ENCODE measurements around the gene MANEAL.
A peak's percentile ranks its signal among the peaks of the same experiment; 100 is the strongest.

Gene MANEAL

DNA sequence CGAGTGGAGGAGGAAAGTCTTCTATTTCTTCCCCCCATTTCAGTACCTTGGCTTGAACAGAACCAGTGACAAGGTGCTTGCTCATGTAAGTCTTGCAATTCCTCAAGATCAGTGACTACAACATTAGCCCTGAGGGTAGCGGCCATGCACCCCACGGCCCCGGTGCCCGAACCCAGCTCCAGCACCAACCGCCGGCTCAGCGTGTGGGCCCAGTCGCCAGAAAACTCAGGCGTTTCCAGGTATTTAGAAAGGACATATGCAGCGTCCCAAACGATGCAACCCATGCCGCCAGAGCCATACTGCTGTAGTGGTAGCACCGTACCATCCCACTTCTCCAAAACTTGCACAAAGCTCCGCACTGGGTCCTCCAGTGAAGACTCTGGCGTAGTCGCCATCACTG lies 11.2 kb upstream of the MANEAL start:
- DNase-seq: no peak

- DNase-seq: no peak
These were observed 532 bp upstream of the MANEAL start for GRCh38 chr1:37792943-37793686.

DNA sequence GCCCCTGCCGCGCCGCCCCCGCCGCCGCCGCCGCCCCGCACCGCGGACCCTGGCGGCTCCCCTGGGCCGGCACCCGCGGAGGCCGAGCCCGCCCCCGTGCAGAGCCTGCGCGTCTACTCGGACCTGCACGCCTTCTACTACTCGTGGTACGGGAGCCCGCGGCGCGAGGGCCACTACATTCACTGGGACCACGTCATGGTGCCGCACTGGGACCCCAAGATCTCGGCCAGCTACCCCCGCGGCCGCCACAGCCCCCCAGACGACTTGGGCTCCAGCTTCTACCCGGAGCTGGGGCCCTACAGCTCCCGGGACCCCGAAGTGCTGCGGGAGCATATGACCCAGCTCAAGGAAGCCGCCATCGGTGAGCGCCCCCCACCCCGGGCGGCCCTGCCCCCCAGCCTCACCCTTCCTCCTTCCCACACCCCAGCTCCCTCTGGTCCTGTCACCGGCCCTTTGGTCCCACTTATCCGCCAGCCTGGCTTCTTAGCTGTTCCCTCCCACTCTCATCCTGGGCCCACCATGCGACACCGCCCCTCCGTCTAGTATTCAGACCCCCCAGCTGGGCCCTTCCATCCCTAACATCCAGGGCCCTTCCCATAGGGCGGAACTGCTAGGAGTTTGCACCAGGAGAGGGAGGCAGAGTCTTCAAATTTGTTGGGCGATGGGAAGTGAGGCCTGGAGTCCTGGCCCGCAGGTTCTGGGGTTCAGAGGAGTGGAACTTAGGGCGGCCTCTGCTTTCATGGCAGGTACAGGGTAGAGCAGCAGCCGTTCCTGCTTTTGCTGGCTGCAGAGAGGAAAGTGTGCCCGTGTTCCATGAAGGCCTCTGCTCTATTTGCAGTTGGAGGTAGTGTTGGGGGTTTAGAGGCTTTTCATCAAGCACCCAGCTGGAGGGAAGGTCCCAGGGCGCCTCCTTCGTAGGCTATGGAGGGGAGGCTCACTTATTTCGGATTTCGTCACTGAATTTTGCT lies 1.0 kb downstream of the MANEAL start:
- no peak for DNase-seq

DNA sequence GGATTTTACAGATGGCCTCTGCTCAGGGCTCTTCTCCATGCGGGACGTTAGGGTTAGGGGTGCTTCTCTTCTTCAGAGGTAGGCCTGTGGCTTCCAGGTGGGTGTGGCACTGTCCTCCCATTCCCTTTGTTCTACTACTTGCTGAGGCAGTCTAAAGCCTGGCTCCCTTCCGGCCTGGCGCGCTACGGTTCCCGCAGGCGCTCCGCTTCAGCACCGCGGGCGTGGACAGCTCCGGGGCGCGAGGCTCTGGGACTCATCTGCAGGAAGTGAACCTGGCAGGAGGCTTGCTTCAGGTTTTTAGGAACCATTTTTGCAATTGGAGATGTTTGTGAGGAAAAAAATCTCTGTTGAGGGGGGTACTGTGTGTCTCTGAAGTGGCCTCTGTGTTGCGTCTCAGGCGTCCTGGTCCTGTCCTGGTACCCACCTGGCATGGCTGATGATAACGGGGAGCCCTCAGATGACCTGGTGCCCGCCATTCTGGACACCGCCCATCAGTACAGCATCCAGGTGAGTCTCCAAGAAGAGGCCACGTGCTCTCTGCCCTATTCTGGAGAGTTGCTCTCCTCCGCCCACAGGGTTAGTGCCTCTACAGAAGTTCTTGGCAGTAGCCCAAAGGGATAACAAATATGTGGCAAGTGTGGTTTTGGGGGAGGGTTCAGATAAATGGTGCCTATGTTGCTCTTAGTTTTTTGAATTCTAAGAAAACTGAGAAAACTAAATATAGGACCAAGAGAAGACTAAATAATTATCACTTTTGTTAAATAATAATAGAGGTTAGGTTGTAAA lies 1.9 kb downstream of the MANEAL start:
- no peak for DNase-seq

- no peak for DNase-seq
These were observed 4.2 kb downstream of the MANEAL start for GRCh38 chr1:37797750-37798345.

- no peak for DNase-seq
These were observed 8.8 kb downstream of the MANEAL start for GRCh38 chr1:37802439-37802838.

GRCh38 chr1:37807220-37807554 lies 13.5 kb downstream of the MANEAL start:
- no peak for DNase-seq

- DNase-seq: peak; percentile 96
These were observed 14.1 kb downstream of the MANEAL start, which contains the start of the genes C1orf122 and YRDC for GRCh38 chr1:37807555-37808368. Gene C1orf122, plus strand, starts transcription at chr1:37807790. Its CDS starts 615 bp downstream, at chr1:37808405. Gene YRDC, minus strand, starts transcription at chr1:37808208. Its CDS starts 28 bp downstream, at chr1:37808180.

DNA sequence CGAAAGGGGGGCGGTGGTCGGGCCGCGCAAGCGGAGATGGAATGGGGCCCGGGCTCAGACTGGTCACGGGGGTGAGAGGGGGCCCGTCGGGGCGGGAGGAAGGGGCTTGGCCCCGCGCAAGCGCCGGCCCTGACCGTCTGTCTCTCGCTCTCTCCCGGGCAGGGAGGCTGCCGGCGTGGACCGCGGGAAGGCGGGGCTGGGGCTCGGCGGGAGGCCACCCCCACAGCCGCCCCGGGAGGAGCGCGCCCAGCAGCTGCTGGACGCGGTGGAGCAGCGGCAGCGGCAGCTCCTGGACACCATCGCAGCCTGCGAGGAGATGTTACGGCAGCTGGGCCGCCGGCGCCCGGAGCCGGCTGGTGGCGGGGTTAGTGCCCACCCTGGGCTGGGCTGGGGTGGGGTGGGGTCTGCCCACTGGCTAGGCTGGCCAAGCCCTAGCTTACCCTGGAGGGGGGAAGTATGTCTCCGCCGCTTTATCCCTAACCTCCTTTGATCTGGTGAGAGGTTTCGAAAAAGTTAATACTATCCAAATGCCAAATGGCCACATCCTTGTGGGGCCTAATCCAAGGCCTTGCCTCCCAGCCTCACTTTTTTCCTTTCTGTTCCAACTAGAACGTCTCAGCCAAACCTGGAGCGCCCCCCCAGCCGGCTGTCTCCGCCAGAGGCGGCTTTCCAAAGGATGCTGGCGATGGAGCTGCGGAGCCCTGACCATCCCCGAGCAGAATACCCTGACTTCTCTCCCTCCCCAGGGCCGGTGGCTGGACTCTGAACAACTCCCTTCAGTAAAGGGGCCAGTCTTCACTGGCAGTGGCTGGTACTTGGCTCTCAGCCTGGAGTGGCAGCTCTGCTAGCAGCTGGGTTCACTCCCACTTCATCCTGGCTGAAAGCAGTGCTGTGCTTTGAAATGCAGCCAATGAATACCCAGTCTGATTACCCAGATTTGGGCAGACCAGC lies 15.0 kb downstream of the MANEAL start:
- peak; percentile 84 for DNase-seq

- no peak for DNase-seq
These were observed 16.3 kb downstream of the MANEAL start for GRCh38 chr1:37809942-37810341.

- no peak for DNase-seq
These were observed 17.5 kb downstream of the MANEAL start for GRCh38 chr1:37811027-37811655.

GRCh38 chr1:37813529-37814145 lies 20.0 kb downstream of the MANEAL start:
- DNase-seq: no peak

- DNase-seq: no peak
These were observed 20.6 kb downstream of the MANEAL start for GRCh38 chr1:37814252-37814651.

DNA sequence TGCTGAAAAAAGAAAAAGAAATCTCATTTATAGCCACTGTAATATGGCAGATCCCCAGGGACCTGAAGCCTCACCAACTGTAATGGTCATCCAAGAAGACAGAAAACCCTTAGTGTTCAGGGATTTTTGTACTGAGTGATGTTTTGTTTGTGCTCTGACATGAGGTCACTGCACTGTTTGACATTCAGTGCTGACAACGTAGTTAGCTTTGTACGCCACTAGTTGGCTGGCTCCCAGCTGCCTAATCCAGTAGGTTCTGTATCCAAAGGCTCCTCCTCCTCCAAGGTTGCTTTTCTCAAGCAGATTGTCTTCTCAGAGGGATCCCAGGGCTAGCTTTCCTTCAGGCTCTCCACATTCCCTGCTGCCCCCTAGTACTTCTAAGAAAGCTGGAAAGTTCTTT lies 23.8 kb downstream of the MANEAL start:
- DNase-seq: no peak

DNA sequence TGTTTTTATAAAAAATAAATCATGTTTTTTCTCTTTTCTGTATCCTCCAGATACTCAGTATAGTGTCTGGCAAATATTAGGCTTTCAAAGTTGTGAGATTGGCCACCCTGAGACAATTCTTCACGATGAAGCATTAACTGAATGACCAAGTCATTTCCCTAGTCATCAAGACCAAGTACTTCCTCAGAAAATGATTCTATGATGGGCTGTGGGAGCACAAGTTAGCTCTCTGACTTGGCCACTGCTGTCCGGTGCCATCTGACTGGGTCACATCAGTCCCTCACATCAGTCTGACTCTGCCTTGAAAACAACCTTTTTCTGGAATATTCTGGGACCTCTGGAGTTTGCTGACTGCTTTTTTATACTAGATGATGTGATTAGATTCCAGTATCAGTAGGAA lies 27.8 kb downstream of the MANEAL start:
- DNase-seq: no peak

- DNase-seq: no peak
These were observed 29.5 kb downstream of the MANEAL start for GRCh38 chr1:37822906-37823815.

GRCh38 chr1:37824001-37824400 lies 30.4 kb downstream of the MANEAL start:
- DNase-seq: no peak

DNA sequence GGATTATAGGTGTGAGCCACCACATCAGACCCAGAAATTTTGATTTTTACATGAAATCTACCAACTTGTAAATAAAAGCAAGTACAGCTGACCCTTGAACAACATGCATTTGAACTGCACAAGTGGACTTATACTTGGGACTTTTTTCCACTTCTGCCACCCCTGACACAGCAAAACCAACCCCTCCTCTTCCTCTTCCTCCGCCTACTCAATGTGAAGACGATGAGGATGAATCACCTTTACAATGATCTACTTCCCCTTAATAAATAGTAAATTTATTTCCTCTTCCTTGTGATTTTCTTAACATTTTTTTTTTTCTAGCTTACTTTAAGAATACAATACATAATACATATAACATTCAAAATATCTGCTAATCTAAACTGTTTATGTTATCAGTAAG lies 31.9 kb downstream of the MANEAL start:
- DNase-seq: no peak
